GM18498 (cell line): Measurements from ENCODE around the gene HERC2.
"Not testable (repeated sequence)": the region's sequence is repeated elsewhere in the genome, so short reads cannot be mapped to it uniquely, and the experiment has no call there.

Experiments used
- ATAC-seq: cut with Tn5 transposase; IDR thresholded peaks from one replicate; pipeline ENCODE4 v1.9.1; 2021; ENCODE audit warnings: mild to moderate bottlenecking, moderate library complexity; ENCODE audit not compliant: unreplicated experiment

Gene HERC2

DNA sequence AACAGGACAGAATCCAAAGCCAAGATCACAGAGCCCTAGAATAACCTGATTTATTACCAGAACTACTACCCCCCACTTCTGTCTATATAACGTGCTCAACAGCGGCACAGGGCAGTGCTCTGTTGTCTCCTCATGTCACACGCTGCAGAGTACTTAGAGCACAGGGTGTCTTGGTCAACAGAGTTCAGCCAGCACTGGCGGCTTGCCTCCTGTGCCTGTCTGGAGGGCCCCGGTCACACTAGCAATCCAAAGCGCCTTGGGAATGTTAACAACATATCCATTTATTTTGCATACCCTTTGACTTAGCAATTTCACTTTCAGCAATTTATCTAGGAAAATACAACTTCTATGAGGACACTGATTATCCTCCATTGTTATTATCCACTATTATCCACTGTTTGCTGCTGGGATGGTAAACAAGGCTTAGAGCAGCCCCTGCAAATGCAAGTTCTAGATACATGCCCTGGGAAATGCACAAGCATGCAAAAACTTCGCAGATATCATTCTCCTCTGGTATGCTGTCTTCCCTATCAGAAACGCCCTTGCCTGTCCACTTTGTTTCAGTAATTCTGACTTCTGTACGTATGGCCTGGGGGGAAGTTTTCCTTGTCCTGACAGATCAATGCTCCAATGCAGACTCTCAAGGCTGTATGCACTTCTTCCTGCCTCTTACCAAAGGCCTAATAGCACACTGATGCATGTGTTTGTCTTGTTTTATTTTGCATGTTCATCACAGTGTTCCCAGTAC is 136.7 kb downstream of the HERC2 start:
- no peak for ATAC-seq

- no peak for ATAC-seq
Observed at GRCh38 chr15:28184166-28184565, 137.8 kb downstream of the HERC2 start.

GRCh38 chr15:28182731-28183130 is 139.2 kb downstream of the HERC2 start:
- no peak for ATAC-seq

GRCh38 chr15:28182216-28182615 is 139.8 kb downstream of the HERC2 start:
- no peak for ATAC-seq

- ATAC-seq: no peak
Observed at GRCh38 chr15:28181366-28181765, 140.6 kb downstream of the HERC2 start.

DNA sequence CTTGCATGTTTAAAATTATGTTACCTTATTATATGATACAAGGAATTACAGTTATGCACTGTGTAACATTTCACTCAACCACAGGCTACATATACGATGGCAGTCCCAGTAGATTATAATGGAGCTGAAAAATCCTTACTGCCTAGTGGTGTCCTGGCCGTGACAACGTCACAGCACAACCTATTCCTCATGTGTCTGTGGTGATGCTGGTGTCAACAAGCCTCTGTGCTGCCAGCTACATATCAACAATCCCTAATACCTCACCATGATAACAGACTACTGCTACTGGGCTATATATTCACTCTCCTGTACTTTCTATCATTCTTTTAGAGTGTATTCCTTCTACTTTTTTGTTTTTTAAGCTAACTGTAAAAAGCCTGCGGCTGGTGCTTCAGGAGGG is 142.7 kb downstream of the HERC2 start:
- no peak for ATAC-seq

DNA sequence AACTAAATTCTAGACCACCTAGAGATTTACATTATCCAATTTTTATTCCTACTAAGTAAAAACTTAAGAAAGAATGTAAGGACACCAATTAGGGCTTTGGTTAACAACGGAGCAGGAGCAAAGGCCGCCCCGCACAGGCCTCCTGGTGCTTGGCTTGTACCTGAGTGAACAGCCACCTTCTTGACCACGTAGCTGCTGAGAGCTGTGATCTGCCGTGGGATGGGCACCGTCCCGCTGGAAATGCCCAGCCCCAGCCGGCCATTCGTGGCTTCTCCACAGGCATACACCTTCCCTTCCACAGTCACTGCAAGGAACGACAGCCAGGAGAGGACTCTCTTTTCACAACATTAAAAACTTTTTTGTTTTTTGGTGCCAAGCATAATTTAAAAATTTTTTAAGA is 143.3 kb downstream of the HERC2 start:
- ATAC-seq: no peak

GRCh38 chr15:28178290-28178689 is 143.7 kb downstream of the HERC2 start:
- no peak for ATAC-seq

- no peak for ATAC-seq
Observed at GRCh38 chr15:28169366-28169765, 152.6 kb downstream of the HERC2 start.

DNA sequence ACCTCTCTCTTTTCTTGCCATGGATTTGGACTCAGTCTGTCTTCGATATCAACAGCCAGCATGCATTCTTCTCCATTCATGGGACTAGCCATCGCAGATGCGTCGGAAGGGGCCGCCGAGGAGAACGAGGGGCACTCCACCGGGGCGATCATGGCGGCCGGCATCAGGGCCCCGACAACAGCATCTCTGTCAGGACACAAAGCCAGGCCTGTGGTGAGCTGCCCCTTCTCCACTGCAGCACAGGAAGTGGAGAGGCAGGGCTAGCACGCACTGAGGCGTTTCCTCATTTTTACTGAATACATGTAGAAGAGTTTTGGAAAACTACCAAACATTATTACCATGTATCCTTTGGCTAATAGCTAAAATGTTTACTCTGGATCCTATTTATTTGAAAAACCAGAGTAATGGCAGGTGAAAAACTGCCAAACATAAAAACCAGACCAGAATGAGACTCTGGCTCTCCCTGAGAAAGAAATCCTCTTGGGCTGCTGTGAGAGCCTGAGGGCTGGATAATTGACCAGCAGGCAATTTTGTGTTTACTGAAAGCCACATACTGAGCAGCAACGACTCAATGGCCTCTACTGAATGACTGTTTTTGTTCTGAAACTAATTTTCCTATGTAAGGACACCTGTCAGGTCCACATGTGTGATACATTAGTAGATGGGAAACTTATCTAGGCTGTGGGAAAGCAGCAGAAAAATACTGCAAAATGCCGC is 153.4 kb downstream of the HERC2 start:
- ATAC-seq: not testable (repeated sequence)

- ATAC-seq: no peak
Observed at GRCh38 chr15:28167042-28167441, 154.9 kb downstream of the HERC2 start.

DNA sequence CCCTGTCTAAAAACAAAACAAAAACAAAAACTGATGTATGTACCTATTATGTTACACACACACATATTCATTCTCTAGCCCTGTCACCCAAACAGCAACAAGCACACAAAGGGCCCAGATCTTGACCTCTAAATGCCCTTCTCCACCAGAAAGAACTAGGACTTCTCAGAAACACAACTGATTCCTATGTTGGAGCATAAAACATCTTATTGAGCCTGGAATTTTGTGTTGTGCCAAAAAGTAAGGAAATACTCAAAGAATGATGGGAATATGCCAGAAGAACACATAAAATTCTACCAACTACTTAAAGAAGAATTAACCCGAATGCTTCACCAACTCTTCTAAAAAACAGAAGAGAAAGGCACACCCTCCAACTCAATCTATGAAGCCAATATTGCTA is 156.2 kb downstream of the HERC2 start:
- ATAC-seq: no peak

- ATAC-seq: no peak
Observed at GRCh38 chr15:28164876-28165275, 157.1 kb downstream of the HERC2 start.

DNA sequence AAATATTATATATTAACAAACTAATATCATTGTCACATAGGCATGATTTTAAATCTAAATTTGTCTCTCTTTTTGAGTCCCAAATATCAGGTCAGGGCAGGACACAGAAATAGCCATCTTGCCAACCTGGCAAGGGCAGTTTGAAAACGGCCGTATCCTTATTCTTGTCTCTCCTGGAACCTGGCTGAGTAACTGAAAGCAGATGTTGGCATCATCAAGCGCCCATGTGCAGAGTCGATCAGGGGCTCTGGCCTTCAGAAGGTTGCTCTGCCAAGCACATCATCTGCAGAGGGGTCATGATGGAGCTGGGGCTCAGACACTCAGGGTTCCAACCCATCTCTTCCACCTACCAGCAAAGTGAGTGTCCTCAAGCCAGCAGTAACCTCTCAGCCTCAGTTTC is 167.7 kb downstream of the HERC2 start:
- no peak for ATAC-seq

DNA sequence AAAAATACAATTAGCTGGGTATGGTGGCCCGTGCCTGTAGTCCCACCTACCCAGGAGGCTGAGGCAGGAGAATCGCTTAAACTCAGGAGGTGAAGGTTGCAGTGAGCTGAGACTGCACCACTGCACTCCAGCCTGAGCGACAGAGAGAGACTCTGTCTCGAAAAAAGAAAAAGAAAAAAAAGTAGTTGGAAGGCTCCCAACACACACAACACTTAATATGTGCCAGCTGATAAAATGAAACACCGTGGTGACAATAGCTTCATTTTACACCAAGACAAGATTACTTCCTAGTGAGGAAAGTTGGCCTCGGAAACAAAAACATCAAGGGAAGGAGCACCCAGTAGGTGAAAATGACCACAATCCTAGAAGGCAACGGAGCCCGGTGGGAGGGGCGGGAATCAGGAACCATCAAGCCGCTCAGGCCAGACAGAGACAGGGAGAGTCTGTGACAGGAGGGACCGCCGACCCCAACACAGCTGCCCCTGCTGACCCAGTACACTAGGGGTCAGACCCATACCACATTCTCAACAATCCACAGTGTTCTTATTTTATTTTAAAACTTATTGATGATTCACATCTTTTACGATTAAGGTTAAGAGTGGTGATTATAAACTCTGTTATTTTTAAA is 168.4 kb downstream of the HERC2 start:
- no peak for ATAC-seq

GRCh38 chr15:28152538-28152923 is 169.4 kb downstream of the HERC2 start:
- not testable (repeated sequence) for ATAC-seq

DNA sequence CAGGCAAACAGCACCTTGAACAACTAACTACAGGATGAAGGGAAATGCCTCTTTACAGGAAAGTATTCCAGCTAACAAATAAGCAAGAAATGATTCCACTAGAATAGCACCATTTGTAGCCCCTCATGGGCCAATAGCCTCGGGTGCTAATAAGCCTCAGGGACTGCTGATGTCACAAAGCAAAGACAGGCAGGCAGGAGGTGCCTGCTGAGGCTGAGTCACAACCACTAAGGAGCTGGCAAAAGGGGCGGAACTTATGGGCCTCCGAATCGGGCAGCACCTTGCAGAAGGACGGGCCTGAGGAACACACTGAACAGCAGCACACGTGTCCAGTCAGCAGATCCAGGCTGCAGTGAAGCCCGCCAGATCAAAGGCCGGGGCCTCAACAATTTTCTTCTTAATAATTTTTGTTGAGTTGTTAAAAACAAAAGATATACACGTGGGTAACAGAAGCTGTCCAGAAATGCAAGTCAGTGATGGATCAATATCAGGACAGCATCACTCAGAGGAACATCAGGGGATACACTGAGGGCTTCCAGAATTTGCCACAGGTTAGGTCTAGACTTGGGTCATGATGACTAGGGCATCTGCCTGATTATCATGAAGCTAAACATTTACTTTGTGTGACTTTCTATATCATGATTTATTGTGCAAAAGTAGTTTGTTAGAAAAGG is 170.0 kb downstream of the HERC2 start:
- not testable (repeated sequence) for ATAC-seq

DNA sequence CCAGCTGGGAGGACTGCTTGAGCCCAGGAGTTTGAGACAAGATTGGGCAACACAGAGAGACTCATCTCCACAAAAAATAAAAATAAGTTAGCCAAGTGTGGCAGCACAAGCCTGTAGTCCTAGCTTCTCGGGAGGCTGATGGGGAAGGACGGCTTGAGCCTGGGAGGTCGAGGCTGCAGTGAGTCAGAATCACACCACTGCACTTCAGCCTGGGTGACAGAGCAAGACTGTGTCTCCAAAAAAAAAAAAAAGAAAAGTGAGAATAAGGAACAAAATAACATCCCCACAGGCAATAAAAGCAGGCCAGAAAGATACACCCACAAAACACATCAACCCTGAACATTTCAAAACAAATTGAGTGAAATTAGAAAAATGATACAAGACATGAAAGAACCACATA is 174.2 kb downstream of the HERC2 start:
- no peak for ATAC-seq

DNA sequence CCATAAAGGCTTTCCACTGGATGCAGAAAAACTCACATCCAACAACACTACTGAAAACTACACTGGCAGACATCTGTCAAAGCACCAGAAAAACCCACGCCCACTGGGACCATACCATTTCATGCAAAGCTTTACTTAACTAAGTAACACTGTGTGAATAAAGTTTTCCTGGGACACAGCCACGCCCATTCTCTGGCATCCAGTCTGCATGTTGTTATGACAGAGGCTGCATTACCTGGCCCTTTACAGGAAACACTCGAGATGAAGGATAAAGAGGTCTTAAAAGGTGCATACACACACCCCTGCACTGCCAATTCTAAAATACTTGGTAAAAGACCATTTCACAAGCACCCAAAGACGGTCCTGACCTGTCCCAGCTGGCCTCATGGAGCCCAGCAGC is 176.6 kb downstream of the HERC2 start:
- ATAC-seq: not testable (repeated sequence)

DNA sequence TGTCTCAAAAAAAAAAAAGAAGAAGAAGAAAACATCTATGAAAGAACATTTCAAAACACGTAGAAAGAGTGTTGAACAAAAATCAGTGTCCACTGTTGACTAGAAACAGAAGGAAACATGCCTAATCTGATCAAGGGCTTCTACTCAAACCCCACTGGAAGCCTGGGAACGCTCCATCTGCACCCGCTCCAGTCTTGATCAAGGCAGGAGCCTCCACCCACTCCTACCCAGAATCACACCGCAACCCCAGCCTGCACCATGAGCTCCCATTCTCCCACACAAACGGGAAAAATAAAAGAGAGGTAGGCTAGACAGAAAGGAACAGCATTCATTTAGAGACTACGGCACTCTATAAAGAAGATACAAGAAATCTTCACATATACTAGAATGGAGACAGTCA is 181.9 kb downstream of the HERC2 start:
- ATAC-seq: no peak

- not testable (repeated sequence) for ATAC-seq
Observed at GRCh38 chr15:28137408-28138039, 184.5 kb downstream of the HERC2 start.
